ENCODE measurements around the gene ARSJ.

GRCh38 chr4:114017120-114017917 lies 37.9 kb upstream of the ARSJ start:
- TF ChIP-seq CTCF (IDR thresholded peaks at IDR 0.05; ENCODE audit: low read length) (no peak), EZH2 (IDR thresholded peaks at IDR 0.05; ENCODE audit: borderline replicate concordance, low read length) (no peak)
